IPS DF 4.7 (cell line): Measurements from ENCODE around the gene TPM3.
"Not testable (repeated sequence)": the region's sequence is repeated elsewhere in the genome, so short reads cannot be mapped to it uniquely, and the experiment has no call there.

Experiments
- DNase-seq: peaks from one replicate; pipeline ENCODE4 v3.0.0-alpha.2; 2013; ENCODE audit warnings: low spot score; ENCODE audit errors: extremely low read depth

TPM3 gene

GRCh38 chr1:154191990-154192461, at the start of gene TPM3:
TPM3 (minus strand) TSS chr1:154192100; CDS start chr1:154192018, 82 bp downstream.
- no peak for DNase-seq

- DNase-seq: no peak
Observed at GRCh38 chr1:154240294-154240833, 48.5 kb upstream of the TPM3 start.

- no peak for DNase-seq
Observed at GRCh38 chr1:154239491-154239890, 47.6 kb upstream of the TPM3 start.

GRCh38 chr1:154237880-154238506, 46.1 kb upstream of the TPM3 start:
- DNase-seq: no peak

GRCh38 chr1:154237435-154237834, 45.5 kb upstream of the TPM3 start:
- DNase-seq: no peak

- no peak for DNase-seq
Observed at GRCh38 chr1:154236855-154237254, 45.0 kb upstream of the TPM3 start.

GRCh38 chr1:154233127-154233526, 41.2 kb upstream of the TPM3 start:
- DNase-seq: not testable (repeated sequence)

GRCh38 chr1:154231112-154231511, 39.2 kb upstream of the TPM3 start:
- not testable (repeated sequence) for DNase-seq

- no peak for DNase-seq
Observed at GRCh38 chr1:154225370-154225769, 33.5 kb upstream of the TPM3 start.

- DNase-seq: no peak
Observed at GRCh38 chr1:154223621-154224020, 31.7 kb upstream of the TPM3 start.

- DNase-seq: no peak
Observed at GRCh38 chr1:154222918-154223317, 31.0 kb upstream of the TPM3 start.

GRCh38 chr1:154222518-154222917, 30.6 kb upstream of the TPM3 start:
- no peak for DNase-seq

GRCh38 chr1:154221278-154222001, 29.5 kb upstream of the TPM3 start:
- DNase-seq: no peak

GRCh38 chr1:154220970-154221277, 29.0 kb upstream of the TPM3 start:
- no peak for DNase-seq

DNA sequence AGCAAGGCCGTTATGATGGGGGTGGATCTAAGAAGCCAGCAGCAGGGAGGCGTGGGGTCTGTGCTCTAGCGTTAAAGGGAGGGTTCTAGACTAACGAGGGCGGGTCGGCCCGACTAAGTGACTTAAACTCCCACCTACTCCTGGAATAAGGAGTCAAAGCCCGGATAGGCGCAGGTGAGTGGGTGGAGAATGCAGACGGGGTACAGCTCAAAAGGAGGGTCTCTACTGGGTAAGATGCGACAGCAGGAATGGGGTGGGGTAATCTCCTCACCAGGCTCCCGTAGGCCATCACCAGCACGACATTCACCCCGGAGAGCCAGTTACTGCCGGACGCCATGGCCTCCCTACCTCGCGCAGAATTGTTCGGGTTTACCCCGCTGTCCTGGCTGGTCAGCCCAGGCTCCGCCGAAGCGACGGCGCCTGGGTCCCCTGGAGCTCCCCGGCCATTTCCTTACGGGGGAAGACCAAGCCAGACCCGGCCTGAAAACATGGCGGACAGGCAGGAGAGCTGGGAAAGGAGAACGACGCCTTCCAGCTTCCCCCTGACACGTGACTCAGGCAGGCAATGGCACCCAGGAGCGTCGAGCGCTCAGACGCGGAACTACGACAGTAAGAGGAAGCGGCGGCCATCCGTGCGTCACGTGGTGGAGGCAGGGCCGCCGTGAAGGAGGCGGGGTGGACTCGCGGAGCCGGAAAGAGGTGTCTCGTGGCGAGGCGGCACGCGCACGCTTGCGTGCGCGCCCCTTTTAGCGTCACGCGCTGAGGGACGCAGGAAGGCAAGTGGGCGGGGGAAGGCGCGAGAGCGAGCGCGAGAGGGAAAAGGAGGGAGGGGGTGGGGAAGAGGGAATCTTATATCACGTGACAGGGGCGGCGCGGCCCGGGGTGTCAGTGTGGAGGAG, 28.4 kb upstream of the TPM3 start, which contains the start of gene UBAP2L:
TSS of gene UBAP2L (plus strand) at position 885 of the 899 bp plus-strand sequence. CDS start 4,169 bp downstream, outside the sequence.
- DNase-seq: peak; percentile 95

- DNase-seq: no peak
Observed at GRCh38 chr1:154219541-154219940, 27.6 kb upstream of the TPM3 start.

GRCh38 chr1:154218545-154218944, 26.6 kb upstream of the TPM3 start:
- no peak for DNase-seq

GRCh38 chr1:154213274-154213673, 21.4 kb upstream of the TPM3 start:
- no peak for DNase-seq

- no peak for DNase-seq
Observed at GRCh38 chr1:154212083-154212482, 20.2 kb upstream of the TPM3 start.

- no peak for DNase-seq
Observed at GRCh38 chr1:154208677-154209388, 16.9 kb upstream of the TPM3 start.

- DNase-seq: no peak
Observed at GRCh38 chr1:154207262-154207661, 15.4 kb upstream of the TPM3 start.
